HG03097 (cell line): Measurements from ENCODE around the gene DAB2IP.
"Not testable (repeated sequence)": the region's sequence is repeated elsewhere in the genome, so short reads cannot be mapped to it uniquely, and the experiment has no call there.

Experiments used
- ATAC-seq: cut with Tn5 transposase; IDR thresholded peaks from one replicate; pipeline ENCODE4 v1.9.1; 2021; ENCODE audit not compliant: unreplicated experiment, low FRiP score

The DAB2IP gene

GRCh38 chr9:121642758-121643157 is 8.7 kb upstream of the DAB2IP start:
- ATAC-seq, result no peak

GRCh38 chr9:121643473-121643872 is 8.0 kb upstream of the DAB2IP start:
- ATAC-seq, result no peak

GRCh38 chr9:121644040-121644439 is 7.4 kb upstream of the DAB2IP start:
- not testable (repeated sequence) for ATAC-seq

- ATAC-seq, result no peak
Observed at GRCh38 chr9:121645003-121645402, 6.4 kb upstream of the DAB2IP start.

- ATAC-seq, result no peak
Observed at GRCh38 chr9:121645853-121646807, 5.3 kb upstream of the DAB2IP start.

GRCh38 chr9:121646992-121647391 is 4.4 kb upstream of the DAB2IP start:
- ATAC-seq, result no peak

- ATAC-seq, result no peak
Observed at GRCh38 chr9:121648172-121648571, 3.3 kb upstream of the DAB2IP start.

GRCh38 chr9:121648799-121649198 is 2.6 kb upstream of the DAB2IP start:
- ATAC-seq, result no peak

- no peak for ATAC-seq
Observed at GRCh38 chr9:121649476-121650216, 1.8 kb upstream of the DAB2IP start.

- ATAC-seq, result no peak
Observed at GRCh38 chr9:121650217-121651007, 1.0 kb upstream of the DAB2IP start.

- ATAC-seq, result no peak
Observed at GRCh38 chr9:121651008-121651294, 483 bp upstream of the DAB2IP start.

GRCh38 chr9:121652021-121652837 is 795 bp downstream of the DAB2IP start:
- no peak for ATAC-seq

- no peak for ATAC-seq
Observed at GRCh38 chr9:121652838-121653231, 1.4 kb downstream of the DAB2IP start.

GRCh38 chr9:121654499-121655140 is 3.2 kb downstream of the DAB2IP start:
- no peak for ATAC-seq

GRCh38 chr9:121655231-121655755 is 3.9 kb downstream of the DAB2IP start:
- ATAC-seq, result no peak

- no peak for ATAC-seq
Observed at GRCh38 chr9:121656941-121657470, 5.6 kb downstream of the DAB2IP start.

- ATAC-seq, result no peak
Observed at GRCh38 chr9:121658166-121658565, 6.7 kb downstream of the DAB2IP start.

- ATAC-seq, result no peak
Observed at GRCh38 chr9:121658591-121658990, 7.2 kb downstream of the DAB2IP start.

GRCh38 chr9:121660367-121660766 is 8.9 kb downstream of the DAB2IP start:
- no peak for ATAC-seq
